GM18867 (cell line): ENCODE data around the gene PLK1.
"Not testable (repeated sequence)": the region's sequence is repeated elsewhere in the genome, so short reads cannot be mapped to it uniquely, and the experiment has no call there.

Experiments used
- ATAC-seq: cut with Tn5 transposase; IDR thresholded peaks from one replicate; pipeline ENCODE4 v1.9.1; 2021; ENCODE audit warnings: mild to moderate bottlenecking, moderate library complexity; ENCODE audit not compliant: unreplicated experiment

Gene PLK1

DNA sequence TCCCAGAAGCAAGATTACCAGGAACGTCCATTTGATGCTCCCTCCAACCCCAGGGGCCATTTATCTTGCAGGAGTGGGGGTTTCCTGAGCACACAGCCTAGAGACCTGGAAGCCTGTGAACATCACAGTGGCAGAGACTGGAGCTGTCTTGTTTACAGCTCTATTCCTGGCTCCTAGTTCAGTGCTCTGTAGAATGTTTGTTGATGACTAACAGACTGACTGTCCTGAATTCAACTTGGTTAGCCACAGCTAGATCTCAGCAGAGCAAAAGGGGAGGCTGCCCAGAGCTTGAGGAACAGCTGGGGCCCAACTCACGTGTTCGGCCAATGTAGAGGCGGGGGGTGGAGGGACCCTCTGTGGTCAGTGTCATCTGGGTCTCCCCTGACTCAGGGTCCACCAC, 27.8 kb downstream of the PLK1 start:
- no peak for ATAC-seq

DNA sequence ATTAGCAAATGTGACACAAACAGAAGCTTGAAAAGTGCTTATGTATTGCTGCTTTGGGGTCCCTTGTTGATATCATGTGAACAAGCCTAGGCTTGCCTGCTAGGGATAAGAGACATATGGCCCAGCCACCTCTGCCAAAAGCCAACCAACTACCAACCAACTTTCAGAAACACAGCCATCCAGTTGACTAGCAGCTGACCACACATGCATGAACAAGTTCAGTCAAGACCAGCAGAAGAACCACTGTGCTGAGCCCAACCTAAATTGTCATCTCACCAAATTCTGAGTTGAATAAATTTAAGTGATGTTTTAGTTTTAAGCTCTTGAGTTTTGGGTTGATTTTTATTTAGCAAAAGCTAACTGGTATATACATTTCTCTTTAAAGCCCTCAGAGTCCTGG, 30.8 kb downstream of the PLK1 start:
- ATAC-seq = no peak

DNA sequence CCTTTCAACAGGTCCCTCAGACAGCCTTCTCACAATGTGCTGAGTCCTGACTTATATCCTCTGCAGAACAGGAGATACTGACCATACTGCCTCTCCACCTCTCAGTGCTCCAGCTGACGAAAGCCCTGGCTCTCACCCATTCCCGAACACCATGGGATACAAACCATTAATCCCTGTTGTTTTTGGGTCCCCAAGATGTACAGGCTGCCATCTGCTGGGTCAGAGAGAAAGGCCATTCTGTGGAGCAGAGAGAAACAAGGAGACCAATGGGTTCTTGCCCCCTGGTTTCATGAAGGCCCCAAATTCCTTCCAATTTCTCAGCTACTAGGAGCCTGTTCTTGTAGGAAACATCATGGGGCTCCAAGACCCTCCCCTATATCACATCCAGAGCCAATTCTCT, 31.3 kb downstream of the PLK1 start:
- no peak for ATAC-seq

DNA sequence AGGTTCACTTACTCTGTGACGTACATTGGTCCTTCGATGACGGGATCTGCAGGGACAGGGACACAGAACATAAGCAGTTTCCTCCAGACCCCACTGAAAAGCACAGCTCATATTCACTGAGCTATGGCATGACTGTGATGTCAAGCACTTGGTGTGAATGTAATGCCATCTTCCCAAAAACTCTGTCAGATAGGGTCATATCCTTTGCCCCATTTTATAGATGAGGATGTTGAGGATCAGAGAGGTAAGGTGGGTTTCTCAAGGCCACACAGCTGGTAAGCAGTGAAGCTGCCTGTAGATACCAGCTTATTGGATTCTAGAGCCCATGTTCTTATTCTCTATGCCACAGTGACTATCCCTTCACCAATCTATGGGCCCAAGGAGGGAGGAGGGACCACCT, 31.8 kb downstream of the PLK1 start:
- ATAC-seq = no peak

DNA sequence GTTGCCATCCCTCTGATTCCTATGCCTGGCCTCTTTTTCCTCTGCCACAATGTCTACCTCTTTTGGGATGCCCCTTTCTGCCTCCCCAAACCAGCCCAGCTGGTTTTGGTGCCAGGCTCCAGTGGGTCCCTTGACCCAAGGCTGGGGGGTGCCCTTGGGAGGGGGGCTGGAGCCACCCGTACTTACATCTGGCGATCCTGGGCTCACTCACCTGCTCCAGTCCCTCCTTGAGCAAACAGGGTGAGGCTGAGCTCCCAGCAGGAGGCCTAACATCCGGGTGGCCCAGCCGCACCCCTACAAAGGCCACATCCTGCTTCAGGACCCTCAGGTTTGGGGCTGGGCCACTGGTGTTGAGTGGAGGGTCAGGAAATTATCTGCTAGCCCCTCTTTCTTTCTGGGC, 33.1 kb downstream of the PLK1 start:
- ATAC-seq = no peak

DNA sequence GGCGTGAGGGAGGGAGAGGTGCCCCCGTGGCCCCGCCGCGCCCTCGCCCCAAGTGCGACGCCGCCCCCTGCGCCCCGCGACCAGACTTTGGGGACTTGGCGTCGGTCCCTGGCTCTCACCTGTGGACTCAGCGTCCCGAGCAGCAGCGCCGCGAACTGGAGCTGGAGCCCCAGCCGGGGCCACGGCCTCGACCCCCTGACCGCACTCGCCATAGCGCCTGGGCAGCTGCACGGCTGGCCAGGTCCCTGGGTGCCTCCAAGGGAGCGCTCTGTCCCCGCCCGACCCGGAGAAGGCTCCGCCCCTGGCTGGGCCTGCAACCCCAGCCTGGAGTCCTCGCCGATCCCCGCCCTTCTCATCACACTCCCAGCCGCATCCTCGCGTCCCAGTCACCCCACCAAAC, 34.3 kb downstream of the PLK1 start, which contains the start of gene ERN2:
TSS of gene ERN2 (minus strand) at position 247 of the 400 bp plus-strand sequence. CDS start at position 212, 35 bp downstream.
- ATAC-seq = no peak

DNA sequence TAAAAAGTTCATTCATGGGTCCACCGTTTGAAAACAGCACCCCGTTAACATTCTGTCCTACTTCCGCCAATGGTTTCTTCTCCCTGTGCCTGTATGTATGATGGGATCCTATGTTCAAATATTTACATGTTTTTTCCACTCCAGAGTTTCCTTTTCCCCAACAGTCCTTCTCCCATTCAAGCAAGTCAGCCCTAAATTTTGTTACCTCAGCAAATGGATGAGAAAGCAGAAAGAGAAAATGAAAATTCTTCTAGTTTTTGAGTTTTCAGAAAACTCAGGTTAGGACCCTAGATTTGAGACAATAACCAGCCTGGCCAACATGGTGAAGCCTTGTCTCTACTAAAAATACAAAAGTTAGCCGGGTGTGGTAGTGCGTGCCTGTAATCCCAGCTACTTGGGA, 37.8 kb downstream of the PLK1 start:
- no peak for ATAC-seq

DNA sequence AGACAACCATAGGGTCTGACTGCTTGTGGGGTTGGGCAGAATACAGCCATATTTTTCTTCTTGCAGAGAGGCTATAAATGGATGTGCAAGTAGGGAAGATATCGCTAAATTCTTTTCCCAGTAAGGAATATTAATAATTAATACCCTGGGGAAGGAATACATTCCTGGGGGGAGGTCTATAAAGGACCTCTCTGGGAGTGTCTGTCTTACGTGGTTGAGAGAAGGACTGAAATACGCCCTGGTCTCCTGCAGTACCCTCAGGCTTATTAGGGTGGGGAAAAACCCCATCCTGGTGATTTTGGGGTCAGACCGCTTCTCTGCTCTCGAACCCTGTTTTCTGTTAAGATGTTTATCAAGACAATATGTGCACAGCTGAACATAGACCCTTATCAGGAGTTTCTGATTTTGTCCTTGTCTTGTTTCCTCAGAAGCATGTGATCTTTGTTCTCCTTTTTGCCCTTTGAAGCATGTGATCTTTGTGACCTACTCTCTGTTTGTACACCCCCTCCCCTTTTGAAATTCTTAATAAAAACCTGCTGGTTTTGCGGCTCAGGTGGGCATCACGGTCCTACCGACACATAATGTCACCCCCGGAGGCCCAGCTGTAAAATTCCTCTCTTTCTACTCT, 44.0 kb downstream of the PLK1 start:
- ATAC-seq = not testable (repeated sequence)

DNA sequence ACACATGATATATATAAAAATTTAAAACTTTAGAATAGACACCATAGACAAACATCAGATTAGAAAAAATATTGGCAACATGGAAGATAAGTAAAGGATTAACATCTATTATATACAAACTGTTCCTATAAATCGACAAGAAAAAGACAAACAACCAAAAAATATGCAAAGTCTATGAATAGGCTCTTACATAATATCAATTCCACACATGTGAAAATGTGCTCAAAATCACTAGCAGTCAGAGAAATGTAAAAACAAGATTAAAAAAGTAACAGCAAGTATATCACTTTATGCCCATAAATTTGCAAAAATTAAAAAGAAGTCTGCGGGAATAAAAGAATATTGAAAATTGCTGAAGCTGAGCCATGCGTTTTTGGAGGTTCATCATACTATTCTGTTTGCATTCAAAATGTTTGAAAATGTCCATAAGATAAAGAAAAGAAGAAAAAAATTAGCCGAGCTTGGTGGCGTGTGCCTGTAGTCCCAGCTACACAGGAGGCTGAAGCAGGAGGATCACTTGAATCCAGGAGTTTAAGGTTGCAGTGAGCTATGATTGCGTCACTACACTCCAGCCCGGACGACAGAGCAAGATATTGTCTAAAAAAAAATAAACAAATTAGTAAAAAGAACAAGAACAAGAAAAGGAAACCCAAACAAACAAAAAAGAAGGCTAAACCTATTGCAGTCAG, 45.6 kb downstream of the PLK1 start:
- no peak for ATAC-seq

DNA sequence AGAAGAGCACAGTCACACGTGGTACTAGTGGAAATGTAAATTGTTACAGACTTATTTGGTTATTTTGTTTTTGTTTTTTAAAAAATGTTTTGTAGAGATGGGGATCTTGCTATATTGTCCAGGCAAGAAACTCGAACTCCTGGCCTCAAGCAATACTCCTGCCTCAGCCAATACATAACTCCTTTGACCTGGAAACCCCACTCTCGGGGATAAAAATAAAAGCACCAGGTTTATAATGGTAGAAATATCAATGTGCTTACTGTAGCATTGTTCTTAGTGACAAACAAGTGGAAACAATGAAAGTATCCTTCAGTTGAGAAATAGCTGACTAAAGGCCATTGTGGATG, 46.1 kb downstream of the PLK1 start:
- ATAC-seq = no peak

DNA sequence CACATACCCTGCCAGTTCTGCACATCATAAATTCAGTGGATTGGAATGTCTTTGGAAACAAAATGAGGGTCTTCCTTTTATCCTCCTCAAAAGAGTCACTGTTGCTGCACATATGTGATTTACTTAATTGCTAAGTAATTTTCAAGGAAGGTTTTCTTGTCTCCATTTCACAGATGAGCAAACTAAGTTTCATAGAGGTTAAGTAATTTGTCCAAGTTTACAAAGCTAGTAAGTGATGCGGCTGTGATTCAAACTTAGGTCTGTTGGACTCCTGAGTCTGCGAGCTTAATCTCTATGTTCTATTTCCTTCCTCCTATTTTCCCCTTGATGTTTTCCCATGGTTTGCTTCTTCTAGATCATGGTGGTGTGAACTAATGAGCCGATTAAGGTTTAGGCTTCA, 48.0 kb downstream of the PLK1 start:
- no peak for ATAC-seq

DNA sequence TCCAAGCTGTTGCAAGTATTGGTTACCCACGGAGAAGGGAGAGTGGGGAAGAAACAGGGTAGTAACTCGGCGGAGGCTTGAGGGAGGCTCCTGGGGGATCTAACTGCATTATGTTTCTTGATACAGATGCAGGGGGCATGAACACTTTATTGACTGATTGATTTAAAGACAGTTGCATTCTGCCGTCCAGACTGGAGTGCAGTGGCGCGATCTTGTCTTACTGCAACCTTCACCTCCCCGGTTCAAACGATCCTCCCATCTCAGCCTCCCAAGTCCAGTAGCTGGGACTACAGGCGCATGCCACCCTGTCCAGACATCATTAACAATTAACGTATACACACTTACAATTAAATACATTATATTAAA, 49.4 kb downstream of the PLK1 start:
- no peak for ATAC-seq

DNA sequence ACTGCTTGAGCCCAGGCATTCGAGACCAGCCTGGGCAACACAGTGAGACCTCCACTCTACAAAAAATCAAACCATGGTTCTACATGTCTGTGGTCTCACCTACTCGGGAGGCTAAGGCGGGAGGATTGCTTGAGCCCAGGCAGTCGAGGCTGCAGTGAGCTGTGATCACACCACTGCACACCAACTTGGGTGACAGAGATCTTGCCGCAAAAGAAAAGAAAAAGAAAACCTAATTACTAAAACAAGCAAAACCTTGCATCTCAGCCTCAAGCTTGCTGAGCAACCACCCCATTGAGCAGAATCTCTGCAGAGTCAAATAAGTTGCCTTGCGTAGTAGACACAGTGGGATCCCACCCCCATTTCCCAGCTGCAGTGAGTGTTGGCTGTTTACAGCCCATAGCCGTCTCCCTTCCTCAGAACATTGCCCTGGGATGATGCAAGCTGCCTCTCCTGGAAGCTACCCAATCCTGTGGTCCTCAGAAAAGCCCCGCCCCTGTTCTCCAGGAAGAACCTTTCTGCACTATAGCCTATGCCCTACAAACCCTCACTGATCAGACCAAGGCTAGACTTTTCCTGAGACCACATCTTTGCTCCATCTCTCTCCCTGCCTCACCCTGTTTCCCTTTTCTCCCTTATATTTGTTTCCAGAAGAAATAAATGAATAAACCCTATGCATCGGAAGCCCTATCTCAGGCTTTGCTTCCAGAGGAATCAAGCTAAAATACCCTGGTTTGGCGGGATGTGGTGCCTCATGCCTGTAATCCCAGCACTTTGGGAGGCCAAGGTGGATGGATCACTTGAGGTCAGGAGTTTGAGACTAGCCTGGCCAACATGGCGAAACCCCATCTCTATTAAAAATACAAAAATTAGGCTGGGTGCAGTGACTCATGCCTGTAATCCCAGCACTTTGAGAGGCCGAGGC, 51.1 kb downstream of the PLK1 start:
- no peak for ATAC-seq

DNA sequence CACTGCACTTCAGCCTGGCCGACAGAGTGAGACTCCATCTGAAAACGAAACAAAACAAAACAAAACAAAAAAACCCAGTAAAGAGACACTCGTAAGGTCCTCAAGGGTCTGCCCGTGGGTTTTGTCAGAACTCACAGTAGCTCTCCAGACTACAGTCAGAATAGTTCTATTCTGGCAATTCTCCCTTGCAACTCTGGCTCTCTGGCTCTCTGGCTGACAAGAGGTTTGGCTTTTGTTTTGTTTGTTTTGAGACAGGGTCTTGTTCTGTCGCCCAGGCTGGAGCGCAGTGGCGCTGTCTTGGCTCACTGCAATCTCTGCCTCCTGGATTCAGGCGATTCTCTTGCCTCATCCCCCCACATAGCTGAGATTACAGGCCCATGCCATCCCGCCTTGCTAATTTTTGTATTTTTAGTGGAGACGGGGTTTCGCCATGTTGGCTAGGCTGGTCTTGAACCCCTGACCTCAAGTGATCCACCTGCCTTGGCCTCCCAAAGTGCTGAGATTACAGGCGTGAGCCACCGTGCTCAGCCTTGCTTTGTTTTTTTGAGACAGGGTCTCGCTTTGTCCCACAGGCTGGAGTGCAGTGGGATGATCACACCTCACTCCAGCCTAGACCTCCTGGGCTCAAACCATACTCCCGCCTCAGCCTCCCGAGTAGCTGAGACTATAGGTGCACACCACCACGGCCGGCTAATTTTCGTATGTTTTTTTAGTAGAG, 55.6 kb downstream of the PLK1 start:
- no peak for ATAC-seq

DNA sequence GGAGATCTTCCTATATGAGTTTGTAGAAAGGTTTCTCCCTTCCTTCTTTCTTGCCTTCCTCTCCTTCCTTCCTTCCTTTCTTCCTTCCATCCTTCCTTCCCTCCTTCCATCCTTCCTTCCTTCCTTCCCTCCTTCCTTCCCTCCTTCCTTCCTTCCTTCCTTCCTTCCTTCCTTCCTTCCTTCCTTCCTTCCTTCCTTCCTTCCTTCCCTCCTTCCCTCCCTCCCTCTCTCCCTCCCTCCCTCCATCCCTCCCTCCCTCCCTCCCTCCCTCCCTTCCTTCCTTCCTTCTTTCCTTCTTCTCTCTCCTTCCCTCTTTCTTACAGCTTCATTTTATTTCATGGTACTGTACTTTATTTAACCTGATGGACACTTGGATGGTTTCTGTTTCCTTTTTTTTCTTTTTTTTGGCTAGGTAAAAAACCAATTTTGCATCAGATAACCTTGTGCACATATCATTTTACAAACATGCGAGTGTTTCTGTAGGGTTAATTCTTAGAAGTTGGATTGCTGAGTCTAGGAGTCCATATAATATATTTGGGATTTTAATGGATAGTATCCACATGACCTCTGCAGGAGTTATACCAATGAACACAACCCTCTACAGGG, 58.8 kb downstream of the PLK1 start:
- ATAC-seq = not testable (repeated sequence)

DNA sequence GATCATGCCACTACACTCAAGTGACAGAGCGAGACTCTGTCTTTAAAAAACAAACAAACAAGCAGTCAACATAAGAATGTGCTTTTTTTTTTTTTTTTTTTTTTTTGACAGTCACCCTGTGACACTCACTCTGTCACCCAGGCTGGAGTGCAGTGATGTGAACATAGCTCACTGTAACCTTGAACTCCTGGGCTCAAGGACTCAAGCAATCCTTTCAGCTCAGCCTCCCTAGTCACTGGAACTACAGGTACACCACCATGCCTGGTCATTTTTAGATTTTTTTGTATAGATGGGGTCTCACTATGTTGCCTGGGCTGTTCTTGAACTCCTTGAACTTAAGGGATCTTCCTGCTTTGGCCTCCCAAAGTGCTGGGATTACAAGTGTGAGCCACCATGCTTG, 60.8 kb downstream of the PLK1 start:
- no peak for ATAC-seq
